ENCODE results near the gene LENEP.
A peak's percentile ranks its signal among the peaks of the same experiment; 100 is the strongest.

Gene LENEP

GRCh38 chr1:154993572-154994268 is at the start of gene LENEP:
LENEP (plus strand) TSS chr1:154993586; CDS start chr1:154993608, 22 bp downstream.
- no peak for DNase-seq (ENCODE audit: low read depth, low spot score)

GRCh38 chr1:154943649-154944400 is 49.6 kb upstream of the LENEP start:
- DNase-seq (ENCODE audit: low read depth, low spot score), result peak; percentile 52

GRCh38 chr1:154944401-154945159 is 48.8 kb upstream of the LENEP start:
- no peak for DNase-seq (ENCODE audit: low read depth, low spot score)

GRCh38 chr1:154945160-154945961 is 48.0 kb upstream of the LENEP start:
- DNase-seq (ENCODE audit: low read depth, low spot score), result no peak

GRCh38 chr1:154945962-154946850 is 47.2 kb upstream of the LENEP start:
- DNase-seq (ENCODE audit: low read depth, low spot score), result no peak

GRCh38 chr1:154948079-154948478 is 45.3 kb upstream of the LENEP start:
- no peak for DNase-seq (ENCODE audit: low read depth, low spot score)

- no peak for DNase-seq (ENCODE audit: low read depth, low spot score)
Measured at GRCh38 chr1:154951901-154952657, 41.3 kb upstream of the LENEP start.

GRCh38 chr1:154952664-154953063 is 40.7 kb upstream of the LENEP start:
- no peak for DNase-seq (ENCODE audit: low read depth, low spot score)

- no peak for DNase-seq (ENCODE audit: low read depth, low spot score)
Measured at GRCh38 chr1:154953611-154954038, 39.8 kb upstream of the LENEP start.

- DNase-seq (ENCODE audit: low read depth, low spot score), result no peak
Measured at GRCh38 chr1:154954541-154954940, 38.8 kb upstream of the LENEP start.

- peak; percentile 92 for DNase-seq (ENCODE audit: low read depth, low spot score)
Measured at GRCh38 chr1:154955039-154955717, 38.2 kb upstream of the LENEP start.

- peak; percentile 95 for DNase-seq (ENCODE audit: low read depth, low spot score)
Measured at GRCh38 chr1:154955718-154956543, 37.5 kb upstream of the LENEP start, which contains the start of gene PBXIP1. PBXIP1 (minus strand) TSS chr1:154956099; CDS start chr1:154953721, 2,378 bp downstream.

GRCh38 chr1:154956544-154956941 is 36.8 kb upstream of the LENEP start:
- DNase-seq (ENCODE audit: low read depth, low spot score), result peak; percentile 28

- DNase-seq (ENCODE audit: low read depth, low spot score), result peak; percentile 9
Measured at GRCh38 chr1:154957091-154957657, 36.2 kb upstream of the LENEP start.

GRCh38 chr1:154958036-154958435 is 35.4 kb upstream of the LENEP start:
- DNase-seq (ENCODE audit: low read depth, low spot score), result no peak

- no peak for DNase-seq (ENCODE audit: low read depth, low spot score)
Measured at GRCh38 chr1:154958681-154959425, 34.5 kb upstream of the LENEP start.

- DNase-seq (ENCODE audit: low read depth, low spot score), result no peak
Measured at GRCh38 chr1:154959426-154959780, 34.0 kb upstream of the LENEP start.

Data from astrocyte of the hippocampus (primary cell).